DOHH2 (cell line): ENCODE measurements around the gene GPN2.

Source experiments
- H3F3A ChIP-seq: fragments of 200-600 bp; sonication (generic), shearing (Covaris generic); 2 replicates; pipeline ENCODE4 v1.6.0; 2016; ENCODE audit warnings: antibody characterized with exemption, mild to moderate bottlenecking; ENCODE audit not compliant: control insufficient read depth, insufficient read depth
- H3K27ac ChIP-seq: fragments of 200-600 bp; sonication (generic); 2 replicates; pipeline ENCODE4 v1.5.1; 2014; ENCODE audit warnings: low read depth, mild to moderate bottlenecking, low read length, moderate library complexity
- H3K27me3 ChIP-seq: fragments of 200-600 bp; sonication (generic); 2 replicates; pipeline ENCODE4 v1.6.1; 2014; ENCODE audit warnings: mild to moderate bottlenecking, low read length, mixed read lengths; ENCODE audit not compliant: control insufficient read depth
- H3K36me3 ChIP-seq: fragments of 200-600 bp; sonication (generic); 2 replicates; pipeline ENCODE4 v1.6.1; 2014; ENCODE audit warnings: mild to moderate bottlenecking, low read length, moderate library complexity, mixed read lengths; ENCODE audit not compliant: control insufficient read depth
- H3K4me1 ChIP-seq: fragments of 200-600 bp; sonication (generic); 2 replicates; pipeline ENCODE4 v1.6.1; 2014; ENCODE audit warnings: mild to moderate bottlenecking, low read length, mixed read lengths; ENCODE audit not compliant: control insufficient read depth
- H3K4me2 ChIP-seq: fragments of 200-600 bp; sonication (generic); 2 replicates; pipeline ENCODE4 v1.6.0; 2014; ENCODE audit warnings: mild to moderate bottlenecking, low read length, moderate library complexity
- H3K4me3 ChIP-seq: fragments of 200-600 bp; sonication (generic); 2 replicates; pipeline ENCODE4 v1.5.1; 2014; ENCODE audit warnings: mild to moderate bottlenecking, low read length, mixed read lengths
- H3K79me2 ChIP-seq: fragments of 200-600 bp; sonication (generic); 2 replicates; pipeline ENCODE4 v1.6.1; 2014; ENCODE audit warnings: mild to moderate bottlenecking, low read length, mixed read lengths; ENCODE audit not compliant: control insufficient read depth
- H3K9me2 ChIP-seq: fragments of 200-600 bp; sonication (generic); replicated peaks from 2 replicates; pipeline ENCODE4 v1.6.1; 2014; ENCODE audit warnings: mild to moderate bottlenecking, low read length, mixed read lengths; ENCODE audit not compliant: control insufficient read depth
- H3K9me3 ChIP-seq: fragments of 200-600 bp; sonication (generic); 2 replicates; pipeline ENCODE4 v1.6.1; 2014; ENCODE audit warnings: antibody characterized with exemption, low read length, mixed read lengths; ENCODE audit not compliant: control insufficient read depth, insufficient read depth
- H4K20me1 ChIP-seq: fragments of 200-600 bp; sonication (generic); 2 replicates; pipeline ENCODE4 v1.6.0; 2014; ENCODE audit warnings: low read depth, mild to moderate bottlenecking, antibody characterized with exemption, low read length, moderate library complexity; ENCODE audit not compliant: control insufficient read depth, insufficient read depth
- EZH2phosphoT487 ChIP-seq: fragments of 200-600 bp; sonication (generic); IDR thresholded peaks from 2 replicates; pipeline ENCODE4 v1.6.1; 2017; ENCODE audit warnings: borderline replicate concordance, mild to moderate bottlenecking, antibody characterized with exemption, low read length, moderate library complexity, mixed read lengths
- TF ChIP-seq, protein P1 (sequence below): fragments of 200-600 bp; sonication (generic); IDR thresholded peaks from one replicate; pipeline ENCODE4 v1.5.1; 2014; ENCODE audit warnings: antibody characterized with exemption, mild to moderate bottlenecking, low read depth, low read length; ENCODE audit not compliant: poor library complexity, severe bottlenecking

The GPN2 gene

DNA sequence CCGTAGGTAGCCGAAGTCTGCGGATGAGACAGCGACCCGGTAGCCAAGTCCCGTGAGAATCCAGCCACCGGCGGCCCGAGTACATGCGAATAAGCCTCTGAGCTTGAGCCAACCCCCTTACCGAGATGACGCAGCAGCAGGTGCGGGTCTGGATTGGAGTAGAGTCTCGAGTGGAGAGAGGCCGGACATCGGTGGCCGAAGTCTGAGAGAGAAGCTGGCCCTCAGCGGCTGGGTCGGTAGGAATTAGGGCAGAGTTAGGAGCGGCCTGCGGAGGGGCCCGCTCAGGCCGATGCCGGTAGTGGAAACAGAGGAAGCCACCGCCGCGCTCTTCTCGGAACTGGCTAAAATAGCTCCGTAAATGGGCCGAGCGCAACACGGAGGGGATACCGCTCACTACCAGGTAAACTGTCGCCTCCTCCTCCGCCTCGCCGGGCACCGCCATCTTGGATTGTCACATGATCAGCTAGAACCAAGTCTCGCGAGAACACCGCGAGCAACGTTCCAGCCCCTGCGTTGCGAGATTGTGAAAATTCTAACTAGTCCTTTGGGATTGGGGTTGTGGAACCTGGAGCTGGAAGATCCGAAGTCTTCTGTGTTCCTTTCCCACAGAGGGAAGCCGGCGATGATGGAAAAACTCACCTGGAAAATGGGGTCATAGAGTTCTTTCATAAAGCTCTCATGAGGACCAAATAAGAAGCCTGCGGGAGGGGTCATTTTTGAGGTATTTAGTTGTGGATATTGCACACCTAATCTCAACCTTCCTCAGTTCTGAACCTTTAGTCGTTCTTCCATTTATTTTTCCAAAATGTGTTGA lies 10.1 kb upstream of the GPN2 start, which contains the start of gene GPATCH3:
TSS of gene GPATCH3 (minus strand) at position 467 of the 814 bp plus-strand sequence. CDS start at position 442, 25 bp downstream.
- peaks cover 34% of the 10 kb centered on the region for H3K79me2 ChIP-seq
- H4K20me1 ChIP-seq, result no peaks in the 10 kb centered on the region
- no peaks in the 10 kb centered on the region for H3K9me3 ChIP-seq
- H3K36me3 ChIP-seq, result peaks cover 3% of the 10 kb centered on the region; the same call in 1 of the 2 replicates
- peak within 1 kb of the TSS; percentile 85 for H3K4me3 ChIP-seq
- H3K27me3 ChIP-seq, result no peaks in the 10 kb centered on the region
- no peaks in the 10 kb centered on the region for H3K9me2 ChIP-seq
- peak within 1 kb of the TSS; percentile 35; the same call in 1 of the 2 replicates for H3K27ac ChIP-seq
- H3F3A ChIP-seq, result no peaks in the 10 kb centered on the region
- peak within 1 kb of the TSS; percentile 64 for H3K4me2 ChIP-seq
- no peak for TF ChIP-seq EZH2phosphoT487
- TF ChIP-seq, protein P1, sequence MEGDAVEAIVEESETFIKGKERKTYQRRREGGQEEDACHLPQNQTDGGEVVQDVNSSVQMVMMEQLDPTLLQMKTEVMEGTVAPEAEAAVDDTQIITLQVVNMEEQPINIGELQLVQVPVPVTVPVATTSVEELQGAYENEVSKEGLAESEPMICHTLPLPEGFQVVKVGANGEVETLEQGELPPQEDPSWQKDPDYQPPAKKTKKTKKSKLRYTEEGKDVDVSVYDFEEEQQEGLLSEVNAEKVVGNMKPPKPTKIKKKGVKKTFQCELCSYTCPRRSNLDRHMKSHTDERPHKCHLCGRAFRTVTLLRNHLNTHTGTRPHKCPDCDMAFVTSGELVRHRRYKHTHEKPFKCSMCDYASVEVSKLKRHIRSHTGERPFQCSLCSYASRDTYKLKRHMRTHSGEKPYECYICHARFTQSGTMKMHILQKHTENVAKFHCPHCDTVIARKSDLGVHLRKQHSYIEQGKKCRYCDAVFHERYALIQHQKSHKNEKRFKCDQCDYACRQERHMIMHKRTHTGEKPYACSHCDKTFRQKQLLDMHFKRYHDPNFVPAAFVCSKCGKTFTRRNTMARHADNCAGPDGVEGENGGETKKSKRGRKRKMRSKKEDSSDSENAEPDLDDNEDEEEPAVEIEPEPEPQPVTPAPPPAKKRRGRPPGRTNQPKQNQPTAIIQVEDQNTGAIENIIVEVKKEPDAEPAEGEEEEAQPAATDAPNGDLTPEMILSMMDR, result no peak
- H3K4me1 ChIP-seq, result peaks cover 14% of the 10 kb centered on the region

DNA sequence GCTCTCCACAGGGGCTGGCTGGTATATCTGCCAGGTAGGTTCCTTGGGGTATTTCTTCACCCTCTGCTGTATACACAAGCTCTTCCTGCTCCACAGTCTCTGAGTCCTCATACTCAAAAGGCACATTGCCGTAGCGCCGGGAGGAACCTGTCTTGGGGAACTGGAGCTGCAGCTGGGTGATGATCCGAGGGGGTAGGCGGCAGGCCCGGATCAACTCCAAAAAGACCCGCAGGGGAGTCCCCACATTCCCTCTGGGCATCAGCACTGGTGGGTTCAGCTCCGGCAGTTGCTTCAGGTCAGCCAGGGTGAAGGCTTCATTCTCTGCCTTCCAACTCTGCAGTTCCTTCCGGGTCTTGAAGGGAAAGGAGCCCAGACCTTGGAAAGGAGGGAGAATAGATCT lies 7.3 kb upstream of the GPN2 start:
- no peak overlapping the region for H3K4me3 ChIP-seq
- peaks cover 23% of the 10 kb centered on the region for H3K36me3 ChIP-seq
- H3F3A ChIP-seq, result no peaks in the 10 kb centered on the region
- peaks cover 14% of the 10 kb centered on the region for H3K4me1 ChIP-seq
- peaks cover 39% of the 10 kb centered on the region for H3K79me2 ChIP-seq
- no peaks in the 10 kb centered on the region for H3K9me2 ChIP-seq
- no peaks in the 10 kb centered on the region for H4K20me1 ChIP-seq
- no peaks in the 10 kb centered on the region for H3K27me3 ChIP-seq
- no peaks in the 10 kb centered on the region for H3K9me3 ChIP-seq
- no peak overlapping the region for H3K27ac ChIP-seq
- H3K4me2 ChIP-seq, result no peak overlapping the region
- TF ChIP-seq, protein P1, result no peak
- no peak for TF ChIP-seq EZH2phosphoT487

DNA sequence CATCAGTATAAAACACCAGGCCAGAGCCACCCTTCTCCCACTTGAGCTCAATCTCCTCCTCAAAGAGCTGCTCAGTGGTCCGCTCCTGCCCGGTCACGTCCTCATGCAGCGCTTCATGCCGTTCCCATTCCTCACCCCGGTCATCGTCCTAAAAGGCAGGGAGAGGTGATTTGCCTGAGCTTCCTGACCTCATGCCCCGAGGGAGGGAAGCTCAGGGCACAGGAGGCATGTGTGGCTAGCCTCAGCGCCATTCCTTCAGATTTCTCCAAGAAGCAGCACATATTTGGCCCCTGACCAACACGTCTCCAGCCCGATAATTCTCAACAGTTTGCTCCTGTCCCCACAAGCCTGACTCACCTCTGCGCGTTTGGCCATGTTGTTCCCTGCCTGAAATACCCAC lies 4.2 kb upstream of the GPN2 start:
- Histone ChIP-seq H3K27ac (no peak overlapping the region), H3K9me2 (no peaks in the 10 kb centered on the region), H3K79me2 (peaks cover 29% of the 10 kb centered on the region), H3K4me2 (no peak overlapping the region), H3F3A (peaks cover 6% of the 10 kb centered on the region; the same call in 1 of the 2 replicates), H3K9me3 (no peaks in the 10 kb centered on the region), H3K36me3 (peaks cover 39% of the 10 kb centered on the region), H3K27me3 (no peaks in the 10 kb centered on the region), H3K4me1 (peaks cover 15% of the 10 kb centered on the region), H4K20me1 (0 out of 2 replicates have a peak, but pooled peaks cover 3% of the 10 kb centered on the region), H3K4me3 (no peak overlapping the region)
- TF ChIP-seq, protein P1, result no peak
- no peak for TF ChIP-seq EZH2phosphoT487
